DOHH2 (cell line): ENCODE data around the gene BRDT.

Experiments
- CTCF ChIP-seq: fragments of 200-600 bp; sonication (generic); IDR thresholded peaks from one replicate; pipeline ENCODE4 v1.5.1; 2014; ENCODE audit warnings: antibody characterized with exemption, mild to moderate bottlenecking, low read depth, low read length; ENCODE audit not compliant: poor library complexity, severe bottlenecking
- EZH2phosphoT487 ChIP-seq: fragments of 200-600 bp; sonication (generic); IDR thresholded peaks from 2 replicates; pipeline ENCODE4 v1.6.1; 2017; ENCODE audit warnings: borderline replicate concordance, mild to moderate bottlenecking, antibody characterized with exemption, low read length, moderate library complexity, mixed read lengths

DNA sequence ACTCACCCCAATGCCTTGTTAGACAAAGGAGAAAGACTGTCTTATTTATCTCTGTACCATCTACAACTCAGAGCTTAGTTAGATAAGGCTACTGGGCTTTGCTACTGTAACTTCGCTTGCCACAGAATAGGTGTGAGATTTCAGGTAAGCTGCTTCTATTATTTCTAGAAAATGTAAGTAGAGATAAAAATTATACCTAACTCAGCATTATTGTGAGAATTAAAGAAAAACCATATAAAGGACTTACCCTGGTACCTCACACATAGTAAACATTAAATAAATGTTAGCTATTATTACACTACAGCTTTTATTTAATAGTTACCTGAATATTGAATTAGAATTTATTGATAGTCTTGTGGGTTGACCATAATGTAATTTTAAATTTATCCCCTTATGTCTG, 44.1 kb downstream of the BRDT start:
- TF ChIP-seq CTCF (no peak), EZH2phosphoT487 (no peak)
